ENCODE results near the gene MAD2L1. TPM values are rescaled to one million over a fixed set of nuclear protein-coding genes. Genes with fewer than 3 reads are reported as not detected.

The MAD2L1 gene
- total RNA-seq, 2 experiments from 2014 or later, result 60.9 to 63.3 TPM

DNA sequence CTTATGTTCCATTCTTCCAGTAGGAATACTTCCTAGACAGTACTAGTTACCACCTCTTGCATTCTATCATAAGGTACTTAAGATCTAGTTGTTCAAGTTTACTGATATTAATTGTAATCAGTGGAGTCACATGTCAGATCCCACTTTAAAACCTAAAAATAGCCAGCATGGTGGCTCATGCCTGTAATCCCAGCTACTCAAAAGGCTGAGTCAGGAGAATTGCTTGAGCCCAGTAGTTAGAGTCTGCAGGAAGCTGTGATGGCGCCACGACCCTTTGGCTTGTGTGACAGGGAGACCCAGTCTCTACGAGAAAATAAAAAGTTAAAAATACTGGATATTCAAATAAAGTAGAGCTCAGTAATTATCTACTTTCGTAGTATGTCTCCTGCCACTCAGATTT, 57.7 kb downstream of the MAD2L1 start:
- Mint-ChIP-seq H3K27me3 (peaks cover 9% of the 10 kb centered on the region), H3K4me3 (no peak overlapping the region), H3K27ac (no peak overlapping the region), H3K4me1 (no peaks in the 10 kb centered on the region), H3K9me3 (no peaks in the 10 kb centered on the region), H3K36me3 (ENCODE audit: low read depth) (no peaks in the 10 kb centered on the region)
- ChIA-PET CTCF (no interaction called here), POLR2A (no interaction called here)
- no peak for DNase-seq

DNA sequence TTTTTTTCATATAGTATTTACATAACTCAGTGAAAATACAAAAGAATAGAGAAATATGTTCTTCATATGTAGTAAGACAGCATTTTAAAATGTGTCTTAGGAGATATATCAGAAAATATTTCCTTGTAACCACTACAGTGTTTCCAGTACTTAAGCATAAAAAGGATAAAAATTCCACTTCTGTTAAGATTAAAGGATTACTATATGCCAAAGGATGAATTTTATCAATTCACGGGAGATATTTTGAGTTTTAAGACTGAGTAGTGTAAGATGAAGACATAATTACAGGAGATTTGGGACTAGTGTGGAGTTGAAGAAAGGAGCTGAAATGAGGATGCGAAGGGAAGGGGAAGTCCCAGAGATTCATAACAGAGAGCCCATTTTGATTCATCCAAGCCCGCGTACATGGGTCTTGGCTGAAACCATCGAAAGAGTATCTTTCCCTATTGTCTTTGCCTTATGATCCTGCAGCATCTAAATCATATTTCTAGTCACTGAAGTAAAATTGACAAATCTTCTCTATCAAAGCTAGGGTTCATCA, 58.7 kb downstream of the MAD2L1 start:
- ChIA-PET CTCF (no interaction called here), POLR2A (no interaction called here)
- H3K27me3 Mint-ChIP-seq, result peaks cover 5% of the 10 kb centered on the region
- no peaks in the 10 kb centered on the region for H3K4me1 Mint-ChIP-seq
- no peak for DNase-seq
- no peaks in the 10 kb centered on the region for H3K9me3 Mint-ChIP-seq
- no peak overlapping the region for H3K27ac Mint-ChIP-seq
- H3K36me3 Mint-ChIP-seq (ENCODE audit: low read depth), result no peaks in the 10 kb centered on the region
- no peak overlapping the region for H3K4me3 Mint-ChIP-seq

DNA sequence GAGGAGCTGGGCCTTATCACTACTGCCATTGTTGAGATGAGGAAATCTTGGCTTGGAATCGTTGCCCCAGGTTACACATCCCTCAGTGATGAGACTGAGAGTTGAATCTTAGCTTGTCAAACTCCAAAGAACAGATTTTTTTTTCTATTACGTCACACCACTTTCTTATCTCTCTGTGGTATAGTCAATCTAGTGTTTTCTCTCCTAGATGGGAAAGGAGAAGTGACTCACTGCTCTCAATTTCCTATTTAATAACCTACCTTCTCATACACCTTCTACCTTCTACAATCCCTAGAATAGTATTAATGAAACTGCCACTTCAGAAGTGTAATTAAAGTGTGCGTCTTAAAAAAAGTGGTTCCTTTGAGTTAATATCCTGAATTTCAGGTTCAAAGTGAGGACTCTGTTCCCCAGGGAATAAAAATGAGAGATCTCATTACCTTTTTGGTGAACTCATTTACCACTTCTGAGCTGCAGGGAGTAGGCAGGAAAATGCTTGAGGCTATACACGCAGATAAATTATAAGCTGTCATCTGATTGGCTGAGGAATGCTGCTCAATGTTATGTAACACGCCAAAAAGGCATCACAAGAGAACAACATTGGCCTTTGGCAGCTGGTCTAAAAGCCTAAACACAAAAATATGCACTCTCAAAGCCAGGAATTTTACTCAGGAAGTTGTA, 59.3 kb downstream of the MAD2L1 start:
- Mint-ChIP-seq H3K36me3 (ENCODE audit: low read depth) (no peaks in the 10 kb centered on the region), H3K9me3 (no peaks in the 10 kb centered on the region), H3K4me3 (no peak overlapping the region), H3K27me3 (peaks cover 5% of the 10 kb centered on the region), H3K27ac (no peak overlapping the region), H3K4me1 (no peaks in the 10 kb centered on the region)
- POLR2A ChIA-PET, result no interaction called here
- CTCF ChIA-PET, result interaction anchor here (1.3 kb wide), 1 partner anchor 379 kb away, joined by 3 read pairs; the partner anchor contains the start of gene PDE5A
- DNase-seq, result no peak
